GM12878 (cell line): ENCODE data around the gene CHRNA3. TPM values are rescaled to one million over a fixed set of nuclear protein-coding genes. Genes with fewer than 3 reads are reported as not detected.

Experiments used
- CBFB ChIP-seq: IDR thresholded peaks from 2 replicates; pipeline ENCODE4 v1.6.1; 2016; ENCODE audit warnings: antibody characterized with exemption, low read depth
- E4F1 ChIP-seq: fragments of 450-650 bp; IDR thresholded peaks from 2 replicates; pipeline ENCODE4 v1.6.1; 2018; ENCODE audit warnings: borderline replicate concordance, mild to moderate bottlenecking; ENCODE audit not compliant: partially characterized antibody
- ELK1 ChIP-seq: IDR thresholded peaks from 2 replicates; pipeline ENCODE4 v1.6.1; 2012; ENCODE audit warnings: low read depth, low read length, improper control_type of control experiment
- HCFC1 ChIP-seq: fragments of 150-350 bp; IDR thresholded peaks from 2 replicates; pipeline ENCODE4 v1.6.1; 2014; ENCODE audit warnings: low read length
- HDAC2 ChIP-seq: fragments of 200-600 bp; sonication (generic); IDR thresholded peaks from 2 replicates; pipeline ENCODE4 v1.6.1; 2017
- IKZF1 ChIP-seq: fragments of 450-650 bp; conservative IDR thresholded peaks from 2 replicates; pipeline ENCODE4 v1.6.1; 2017; ENCODE audit warnings: antibody characterized with exemption, mild to moderate bottlenecking
- KLF5 ChIP-seq: fragments of 450-650 bp; IDR thresholded peaks from 2 replicates; pipeline ENCODE4 v1.6.1; 2014; ENCODE audit warnings: mild to moderate bottlenecking; ENCODE audit not compliant: partially characterized antibody
- NFXL1 ChIP-seq: fragments of 450-650 bp; IDR thresholded peaks from 2 replicates; pipeline ENCODE4 v1.6.1; 2017; ENCODE audit warnings: antibody characterized with exemption, mild to moderate bottlenecking, borderline replicate concordance
- RCOR1 ChIP-seq: conservative IDR thresholded peaks from 2 replicates; pipeline ENCODE4 v1.6.1; 2012; ENCODE audit warnings: low read depth, low read length, improper control_type of control experiment
- SMC3 ChIP-seq: IDR thresholded peaks from 2 replicates; pipeline ENCODE4 v1.6.1; 2011; ENCODE audit warnings: low read length, improper control_type of control experiment, borderline replicate concordance
- TARDBP ChIP-seq: IDR thresholded peaks from 2 replicates; pipeline ENCODE4 v1.6.1; 2016; ENCODE audit warnings: borderline replicate concordance
- ZNF217 ChIP-seq: fragments of 450-650 bp; IDR thresholded peaks from 2 replicates; pipeline ENCODE4 v1.6.1; 2017; ENCODE audit warnings: antibody characterized with exemption, mild to moderate bottlenecking
- polyA plus RNA-seq, 11 experiments: library from polyadenylated mRNA; depleted of rRNA in 4 of 11; unstranded in 6 of 11; stranded (reverse) in 5 of 11; fragments of >200 nt; fragmentation: Nextera tagmentation in 4 of 11; fragmentation: Illumina TruSeq in 1 of 11; extraction: Ambion mirVana in 4 of 11; extraction: Trizol in 1 of 11; gene quantifications; 1 replicate in 1 of 11; 2 replicates in 10 of 11; pipeline versions ENCODE4 v1.2.1 to v1.2.3, GENCODE V29; 2011 to 2016; ENCODE audit warnings: inconsistent platforms in 2 of 11, missing spikeins in 2 of 11, low read depth in 1 of 11
- total RNA-seq, 4 experiments: library from RNA; depleted of rRNA in 3 of 4; stranded (reverse); fragments of >200 nt in 3 of 4; fragmentation: Illumina TruSeq in 1 of 4; extraction: Trizol in 1 of 4; gene quantifications; 2 replicates each; pipeline versions ENCODE4 v1.2.1 to v1.2.3, GENCODE V29; 2013 to 2021
- TF ChIP-seq, protein P1 (sequence below): IDR thresholded peaks from 2 replicates; pipeline ENCODE4 v1.6.1; 2012; ENCODE audit warnings: improper control_type of control experiment, low read depth, low read length; ENCODE audit not compliant: insufficient replicate concordance
- TF ChIP-seq, protein P2 (sequence below): fragments of 450-650 bp; IDR thresholded peaks from 2 replicates; pipeline ENCODE4 v1.6.1; 2016; ENCODE audit warnings: mild to moderate bottlenecking

The CHRNA3 gene
- total and polyA plus RNA-seq, 10 of the 15 experiments (the other 5 are each of a cell fraction or from before 2014, with no cell fraction given) = 0.06 to 0.19 (median 0.09) TPM; not detected in 7

DNA sequence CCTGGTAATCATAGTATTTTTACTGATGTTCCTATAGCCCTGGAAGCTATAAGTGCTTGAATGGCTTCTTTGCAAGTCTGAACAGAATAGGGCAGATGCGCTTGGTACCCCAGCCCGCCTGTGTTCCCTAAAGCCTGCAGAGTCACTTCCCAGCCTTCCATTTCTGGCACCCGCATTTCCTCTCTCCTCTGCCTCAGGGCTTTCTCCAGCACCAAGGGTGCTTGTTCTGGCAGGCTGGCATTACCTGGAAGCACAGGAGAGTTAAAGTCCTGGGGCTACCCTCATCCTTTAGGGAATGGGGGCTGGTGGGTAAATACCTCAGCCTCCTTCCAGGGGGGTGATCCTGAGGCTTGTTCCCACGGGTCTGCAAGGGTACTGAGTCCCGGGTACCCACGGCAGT is 7.4 kb upstream of the CHRNA3 start (continued):
- TF ChIP-seq, protein P1, sequence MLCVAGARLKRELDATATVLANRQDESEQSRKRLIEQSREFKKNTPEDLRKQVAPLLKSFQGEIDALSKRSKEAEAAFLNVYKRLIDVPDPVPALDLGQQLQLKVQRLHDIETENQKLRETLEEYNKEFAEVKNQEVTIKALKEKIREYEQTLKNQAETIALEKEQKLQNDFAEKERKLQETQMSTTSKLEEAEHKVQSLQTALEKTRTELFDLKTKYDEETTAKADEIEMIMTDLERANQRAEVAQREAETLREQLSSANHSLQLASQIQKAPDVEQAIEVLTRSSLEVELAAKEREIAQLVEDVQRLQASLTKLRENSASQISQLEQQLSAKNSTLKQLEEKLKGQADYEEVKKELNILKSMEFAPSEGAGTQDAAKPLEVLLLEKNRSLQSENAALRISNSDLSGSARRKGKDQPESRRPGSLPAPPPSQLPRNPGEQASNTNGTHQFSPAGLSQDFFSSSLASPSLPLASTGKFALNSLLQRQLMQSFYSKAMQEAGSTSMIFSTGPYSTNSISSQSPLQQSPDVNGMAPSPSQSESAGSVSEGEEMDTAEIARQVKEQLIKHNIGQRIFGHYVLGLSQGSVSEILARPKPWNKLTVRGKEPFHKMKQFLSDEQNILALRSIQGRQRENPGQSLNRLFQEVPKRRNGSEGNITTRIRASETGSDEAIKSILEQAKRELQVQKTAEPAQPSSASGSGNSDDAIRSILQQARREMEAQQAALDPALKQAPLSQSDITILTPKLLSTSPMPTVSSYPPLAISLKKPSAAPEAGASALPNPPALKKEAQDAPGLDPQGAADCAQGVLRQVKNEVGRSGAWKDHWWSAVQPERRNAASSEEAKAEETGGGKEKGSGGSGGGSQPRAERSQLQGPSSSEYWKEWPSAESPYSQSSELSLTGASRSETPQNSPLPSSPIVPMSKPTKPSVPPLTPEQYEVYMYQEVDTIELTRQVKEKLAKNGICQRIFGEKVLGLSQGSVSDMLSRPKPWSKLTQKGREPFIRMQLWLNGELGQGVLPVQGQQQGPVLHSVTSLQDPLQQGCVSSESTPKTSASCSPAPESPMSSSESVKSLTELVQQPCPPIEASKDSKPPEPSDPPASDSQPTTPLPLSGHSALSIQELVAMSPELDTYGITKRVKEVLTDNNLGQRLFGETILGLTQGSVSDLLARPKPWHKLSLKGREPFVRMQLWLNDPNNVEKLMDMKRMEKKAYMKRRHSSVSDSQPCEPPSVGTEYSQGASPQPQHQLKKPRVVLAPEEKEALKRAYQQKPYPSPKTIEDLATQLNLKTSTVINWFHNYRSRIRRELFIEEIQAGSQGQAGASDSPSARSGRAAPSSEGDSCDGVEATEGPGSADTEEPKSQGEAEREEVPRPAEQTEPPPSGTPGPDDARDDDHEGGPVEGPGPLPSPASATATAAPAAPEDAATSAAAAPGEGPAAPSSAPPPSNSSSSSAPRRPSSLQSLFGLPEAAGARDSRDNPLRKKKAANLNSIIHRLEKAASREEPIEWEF = no peak
- TF ChIP-seq TARDBP (no peak), ELK1 (no peak), NFXL1 (no peak), HDAC2 (no peak), RCOR1 (no peak), IKZF1 (no peak), CBFB (no peak), ZNF217 (no peak), KLF5 (no peak), SMC3 (no peak), HCFC1 (no peak), E4F1 (no peak)
- TF ChIP-seq, protein P2, sequence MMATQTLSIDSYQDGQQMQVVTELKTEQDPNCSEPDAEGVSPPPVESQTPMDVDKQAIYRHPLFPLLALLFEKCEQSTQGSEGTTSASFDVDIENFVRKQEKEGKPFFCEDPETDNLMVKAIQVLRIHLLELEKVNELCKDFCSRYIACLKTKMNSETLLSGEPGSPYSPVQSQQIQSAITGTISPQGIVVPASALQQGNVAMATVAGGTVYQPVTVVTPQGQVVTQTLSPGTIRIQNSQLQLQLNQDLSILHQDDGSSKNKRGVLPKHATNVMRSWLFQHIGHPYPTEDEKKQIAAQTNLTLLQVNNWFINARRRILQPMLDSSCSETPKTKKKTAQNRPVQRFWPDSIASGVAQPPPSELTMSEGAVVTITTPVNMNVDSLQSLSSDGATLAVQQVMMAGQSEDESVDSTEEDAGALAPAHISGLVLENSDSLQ = no peak
- TF ChIP-seq, all 136 proteins: peak for 0
